Mesothelial cell of epicardium (in vitro differentiated cells): ENCODE results near the gene COA8. TPM values are rescaled to one million over a fixed set of nuclear protein-coding genes. Genes with fewer than 3 reads are reported as not detected.

Experiments
- DNase-seq, 2 experiments: peaks; one replicate each; pipeline ENCODE4 v3.0.0; 2021; ENCODE audit warnings: low spot score in 2 of 2; ENCODE audit not compliant: unreplicated experiment in 2 of 2
- H3K27ac Mint-ChIP-seq: 2 replicates; pipeline ENCODE4 v1.8.0; 2021; ENCODE audit warnings: mixed read lengths
- H3K27me3 Mint-ChIP-seq: 2 replicates; pipeline ENCODE4 v1.8.0; 2021; ENCODE audit warnings: low read depth, mixed read lengths
- H3K36me3 Mint-ChIP-seq: 2 replicates; pipeline ENCODE4 v1.8.0; 2021; ENCODE audit warnings: mixed read lengths
- H3K4me1 Mint-ChIP-seq: 2 replicates; pipeline ENCODE4 v1.8.0; 2021; ENCODE audit warnings: mixed read lengths
- H3K4me3 Mint-ChIP-seq: 2 replicates; pipeline ENCODE4 v1.8.0; 2021; ENCODE audit warnings: mild to moderate bottlenecking, moderate library complexity, mixed read lengths
- H3K9me3 Mint-ChIP-seq: 2 replicates; pipeline ENCODE4 v1.8.0; 2021; ENCODE audit warnings: mixed read lengths
- CTCF ChIP-seq: fragments of 200-600 bp; sonication (generic); IDR thresholded peaks from one replicate; pipeline ENCODE4 v1.5.0; 2021; ENCODE audit warnings: antibody characterized with exemption; ENCODE audit not compliant: unreplicated experiment
- total RNA-seq: library from RNA; stranded (reverse); gene quantifications from 3 replicates; pipeline ENCODE4 v1.2.1, GENCODE V29; 2021

COA8 gene
- total RNA-seq, 1 donor from 2014 or later, result 36.0 TPM

- H3K9me3 Mint-ChIP-seq, result no peaks in the 10 kb centered on the region
- H3K4me1 Mint-ChIP-seq, result peaks cover 37% of the 10 kb centered on the region
- peak overlapping the region; percentile 62 for H3K4me3 Mint-ChIP-seq
- DNase-seq, result no peak
- H3K27ac Mint-ChIP-seq, result no peak overlapping the region
- TF ChIP-seq CTCF, result no peak
- H3K27me3 Mint-ChIP-seq, result peaks cover 44% of the 10 kb centered on the region
- H3K36me3 Mint-ChIP-seq, result no peaks in the 10 kb centered on the region
Measured at GRCh38 chr14:103521438-103521950, 41.3 kb upstream of the COA8 start.

GRCh38 chr14:103521951-103522563, 40.7 kb upstream of the COA8 start:
- no peak for DNase-seq
- H3K27ac Mint-ChIP-seq, result no peak overlapping the region
- no peak for TF ChIP-seq CTCF

GRCh38 chr14:103522649-103523574, 39.8 kb upstream of the COA8 start, which contains the start of gene CKB:
TSS of gene CKB (minus strand) at chr14:103522830. CDS start at chr14:103522493, 337 bp downstream.
- Mint-ChIP-seq H3K4me1 (peaks cover 37% of the 10 kb centered on the region), H3K27me3 (peaks cover 44% of the 10 kb centered on the region), H3K4me3 (peak within 1 kb of the TSS; percentile 54), H3K27ac (no peak within 1 kb of the TSS), H3K36me3 (no peaks in the 10 kb centered on the region), H3K9me3 (no peaks in the 10 kb centered on the region)
- no peak for TF ChIP-seq CTCF
- DNase-seq, result peak in 1 of 2 experiments; percentile 50

More at GRCh38 chr14:103521951-103522563, 40.7 kb upstream of the COA8 start:
- Mint-ChIP-seq H3K4me3 (peak overlapping the region; percentile 51), H3K27me3 (peaks cover 44% of the 10 kb centered on the region), H3K9me3 (no peaks in the 10 kb centered on the region), H3K4me1 (peaks cover 35% of the 10 kb centered on the region), H3K36me3 (no peaks in the 10 kb centered on the region)

GRCh38 chr14:103523575-103523954, 39.2 kb upstream of the COA8 start:
- Mint-ChIP-seq H3K4me3 (peak overlapping the region; percentile 54), H3K27ac (no peak overlapping the region)

More at GRCh38 chr14:103523575-103523954, 39.2 kb upstream of the COA8 start:
- TF ChIP-seq CTCF, result no peak
- no peak for DNase-seq
- H3K4me1 Mint-ChIP-seq, result peaks cover 42% of the 10 kb centered on the region
- no peaks in the 10 kb centered on the region for H3K36me3 Mint-ChIP-seq
- H3K27me3 Mint-ChIP-seq, result peaks cover 44% of the 10 kb centered on the region
- no peaks in the 10 kb centered on the region for H3K9me3 Mint-ChIP-seq
